ENCODE results near the gene TMEM220. TPM values are rescaled to one million over a fixed set of nuclear protein-coding genes. Genes with fewer than 3 reads are reported as not detected.

Gene TMEM220
- total and polyA plus RNA-seq, 4 experiments from 2014 or later, result 1.8 to 3.5 (median 2.9) TPM

- Mint-ChIP-seq H3K9me3 (peaks cover 2 to 41% (median 20%) of the 10 kb centered on the region in 8 donors), H3K36me3 (peaks cover 2 to 15% of the 10 kb centered on the region in 2 donors), H3K27ac (no peak overlapping the region), H3K4me3 (no peak overlapping the region), H3K4me1 (no peaks in the 10 kb centered on the region), H3K27me3 (peaks cover 0 to 4% of the 10 kb centered on the region in 2 donors)
- no peak for DNase-seq
- H3K4me1 ChIP-seq (ENCODE audit: insufficient read depth, low read length), result no peaks in the 10 kb centered on the region
- ChIA-PET CTCF (ENCODE audit: partially characterized antibody) (interaction anchor here (1.0 to 2.1 kb wide), 4 partner anchors 10 to 126 kb away, joined by 3 to 5 read pairs (median 4); no protein-coding TSS in a partner anchor), POLR2A (ENCODE audit: partially characterized antibody) (no interaction called here)
- H3K36me3 ChIP-seq (ENCODE audit: insufficient read depth, low read length), result no peaks in the 10 kb centered on the region
- H3K27ac ChIP-seq (ENCODE audit: low read depth, low read length), result no peak overlapping the region
- no peak overlapping the region for H3K4me3 ChIP-seq (ENCODE audit: low read length in 2 of 2)
- peaks cover 0 to 5% of the 10 kb centered on the region in 2 donors for H3K9me3 ChIP-seq (ENCODE audit: control insufficient read depth in 1 of 2, low read length in 2 of 2)
- intact Hi-C loops (cut with micrococcal nuclease), result no loop called here
- H3K27me3 ChIP-seq (ENCODE audit: insufficient read depth, low read length), result no peaks in the 10 kb centered on the region
Measured at GRCh38 chr17:10773391-10773790, 43.6 kb upstream of the TMEM220 start.

GRCh38 chr17:10772425-10773380 is 42.9 kb upstream of the TMEM220 start:
- H3K27ac ChIP-seq (ENCODE audit: low read depth, low read length), result no peak overlapping the region
- H3K9me3 ChIP-seq (ENCODE audit: control insufficient read depth in 1 of 2, low read length in 2 of 2), result peaks cover 0 to 5% of the 10 kb centered on the region in 2 donors
- no peaks in the 10 kb centered on the region for H3K36me3 ChIP-seq (ENCODE audit: insufficient read depth, low read length)
- DNase-seq, result peak in 1 of 5 donors; percentile 5
- ChIA-PET CTCF (ENCODE audit: partially characterized antibody) (interaction anchor here (0.7 to 2.1 kb wide), 5 partner anchors 10 to 126 kb away, joined by 3 to 5 read pairs (median 3); no protein-coding TSS in a partner anchor), POLR2A (ENCODE audit: partially characterized antibody) (no interaction called here)
- H3K36me3 Mint-ChIP-seq, result peaks cover 2 to 15% of the 10 kb centered on the region in 2 donors
- H3K4me1 Mint-ChIP-seq, result no peaks in the 10 kb centered on the region
- H3K4me1 ChIP-seq (ENCODE audit: insufficient read depth, low read length), result no peaks in the 10 kb centered on the region
- H3K27ac Mint-ChIP-seq, result no peak overlapping the region
- no peaks in the 10 kb centered on the region for H3K27me3 ChIP-seq (ENCODE audit: insufficient read depth, low read length)
- H3K4me3 ChIP-seq (ENCODE audit: low read length in 2 of 2), result no peak overlapping the region
- no peak overlapping the region for H3K4me3 Mint-ChIP-seq
- intact Hi-C loops (cut with micrococcal nuclease), result no loop called here
- H3K9me3 Mint-ChIP-seq, result peaks cover 2 to 43% (median 21%) of the 10 kb centered on the region in 8 donors
- peaks cover 0 to 4% of the 10 kb centered on the region in 2 donors for H3K27me3 Mint-ChIP-seq

GRCh38 chr17:10771148-10771547 is 41.3 kb upstream of the TMEM220 start:
- no peaks in the 10 kb centered on the region for H3K27me3 ChIP-seq (ENCODE audit: insufficient read depth, low read length)
- no peaks in the 10 kb centered on the region for H3K4me1 ChIP-seq (ENCODE audit: insufficient read depth, low read length)
- no peak for DNase-seq
- peaks cover 0 to 5% of the 10 kb centered on the region in 2 donors for H3K9me3 ChIP-seq (ENCODE audit: control insufficient read depth in 1 of 2, low read length in 2 of 2)
- Mint-ChIP-seq H3K27me3 (peaks cover 0 to 4% of the 10 kb centered on the region in 2 donors), H3K27ac (no peak overlapping the region), H3K9me3 (peaks cover 2 to 49% (median 24%) of the 10 kb centered on the region in 8 donors), H3K4me1 (no peaks in the 10 kb centered on the region), H3K36me3 (peaks cover 2 to 15% of the 10 kb centered on the region in 2 donors), H3K4me3 (no peak overlapping the region)
- H3K27ac ChIP-seq (ENCODE audit: low read depth, low read length), result no peak overlapping the region
- no peak overlapping the region for H3K4me3 ChIP-seq (ENCODE audit: low read length in 2 of 2)
- ChIA-PET POLR2A (ENCODE audit: partially characterized antibody) (no interaction called here), CTCF (ENCODE audit: partially characterized antibody) (no interaction called here)
- H3K36me3 ChIP-seq (ENCODE audit: insufficient read depth, low read length), result no peaks in the 10 kb centered on the region
- intact Hi-C loops (cut with micrococcal nuclease), result no loop called here

GRCh38 chr17:10769840-10770239 is 40.0 kb upstream of the TMEM220 start:
- Histone ChIP-seq H3K27ac (ENCODE audit: low read depth, low read length) (no peak overlapping the region), H3K27me3 (ENCODE audit: insufficient read depth, low read length) (no peaks in the 10 kb centered on the region), H3K36me3 (ENCODE audit: insufficient read depth, low read length) (no peaks in the 10 kb centered on the region), H3K4me3 (ENCODE audit: low read length in 2 of 2) (no peak overlapping the region), H3K4me1 (ENCODE audit: insufficient read depth, low read length) (no peaks in the 10 kb centered on the region), H3K9me3 (ENCODE audit: control insufficient read depth in 1 of 2, low read length in 2 of 2) (peaks cover 0 to 5% of the 10 kb centered on the region in 2 donors)
- Mint-ChIP-seq H3K9me3 (peaks cover 2 to 44% (median 21%) of the 10 kb centered on the region in 8 donors), H3K4me3 (no peak overlapping the region), H3K4me1 (no peaks in the 10 kb centered on the region), H3K27ac (no peak overlapping the region), H3K36me3 (peaks cover 0 to 9% of the 10 kb centered on the region in 2 donors), H3K27me3 (peaks cover 0 to 4% of the 10 kb centered on the region in 2 donors)
- POLR2A ChIA-PET (ENCODE audit: partially characterized antibody), result no interaction called here
- no peak for DNase-seq
- CTCF ChIA-PET (ENCODE audit: partially characterized antibody), result no interaction called here
- intact Hi-C loops (cut with micrococcal nuclease), result no loop called here

GRCh38 chr17:10768750-10769251 is 39.0 kb upstream of the TMEM220 start:
- CTCF ChIA-PET (ENCODE audit: partially characterized antibody), result no interaction called here
- Histone ChIP-seq H3K4me1 (ENCODE audit: insufficient read depth, low read length) (no peaks in the 10 kb centered on the region), H3K9me3 (ENCODE audit: control insufficient read depth in 1 of 2, low read length in 2 of 2) (peaks cover 0 to 5% of the 10 kb centered on the region in 2 donors), H3K36me3 (ENCODE audit: insufficient read depth, low read length) (no peaks in the 10 kb centered on the region), H3K4me3 (ENCODE audit: low read length in 2 of 2) (no peak overlapping the region), H3K27ac (ENCODE audit: low read depth, low read length) (no peak overlapping the region), H3K27me3 (ENCODE audit: insufficient read depth, low read length) (no peaks in the 10 kb centered on the region)
- Mint-ChIP-seq H3K36me3 (peaks cover 0 to 9% of the 10 kb centered on the region in 2 donors), H3K4me1 (no peaks in the 10 kb centered on the region), H3K27me3 (no peaks in the 10 kb centered on the region), H3K9me3 (peaks cover 2 to 41% (median 21%) of the 10 kb centered on the region in 8 donors), H3K4me3 (no peak overlapping the region), H3K27ac (no peak overlapping the region)
- DNase-seq, result no peak
- POLR2A ChIA-PET (ENCODE audit: partially characterized antibody), result no interaction called here
- intact Hi-C loops (cut with micrococcal nuclease), result no loop called here

GRCh38 chr17:10767232-10767631 is 37.4 kb upstream of the TMEM220 start:
- peak overlapping the region in 1 of 7 donors; percentile 25 for H3K27ac Mint-ChIP-seq

GRCh38 chr17:10762037-10762436 is 32.2 kb upstream of the TMEM220 start:
- Histone ChIP-seq H3K27ac (ENCODE audit: low read depth, low read length) (no peak overlapping the region), H3K27me3 (ENCODE audit: insufficient read depth, low read length) (no peaks in the 10 kb centered on the region), H3K9me3 (ENCODE audit: control insufficient read depth in 1 of 2, low read length in 2 of 2) (no peaks in the 10 kb centered on the region), H3K4me3 (ENCODE audit: low read length in 2 of 2) (no peak overlapping the region), H3K4me1 (ENCODE audit: insufficient read depth, low read length) (no peaks in the 10 kb centered on the region), H3K36me3 (ENCODE audit: insufficient read depth, low read length) (no peaks in the 10 kb centered on the region)
- no peaks in the 10 kb centered on the region for H3K4me1 Mint-ChIP-seq
- intact Hi-C loops (cut with micrococcal nuclease), result no loop called here
- no peak for DNase-seq
- peaks cover 0 to 8% (median 3%) of the 10 kb centered on the region in 8 donors for H3K9me3 Mint-ChIP-seq
- no peak overlapping the region for H3K4me3 Mint-ChIP-seq
- POLR2A ChIA-PET (ENCODE audit: partially characterized antibody), result no interaction called here
- peaks cover 0 to 5% of the 10 kb centered on the region in 2 donors for H3K27me3 Mint-ChIP-seq
- H3K27ac Mint-ChIP-seq, result no peak overlapping the region
- CTCF ChIA-PET (ENCODE audit: partially characterized antibody), result interaction anchor here (1.1 kb wide), 1 partner anchor 132 kb away, joined by 3 read pairs; no protein-coding TSS in a partner anchor
- H3K36me3 Mint-ChIP-seq, result no peaks in the 10 kb centered on the region

More at GRCh38 chr17:10767232-10767631, 37.4 kb upstream of the TMEM220 start:
- H3K4me3 Mint-ChIP-seq, result no peak overlapping the region
- H3K27me3 Mint-ChIP-seq, result peaks cover 0 to 2% of the 10 kb centered on the region in 2 donors
- no peak for DNase-seq
- H3K9me3 ChIP-seq (ENCODE audit: control insufficient read depth in 1 of 2, low read length in 2 of 2), result peaks cover 0 to 2% of the 10 kb centered on the region in 2 donors
- intact Hi-C loops (cut with micrococcal nuclease), result no loop called here
- H3K36me3 Mint-ChIP-seq, result peaks cover 0 to 6% of the 10 kb centered on the region in 2 donors
- peaks cover 2 to 32% (median 14%) of the 10 kb centered on the region in 8 donors for H3K9me3 Mint-ChIP-seq
- H3K4me3 ChIP-seq (ENCODE audit: low read length in 2 of 2), result no peak overlapping the region
- H3K4me1 Mint-ChIP-seq, result no peaks in the 10 kb centered on the region
- H3K36me3 ChIP-seq (ENCODE audit: insufficient read depth, low read length), result no peaks in the 10 kb centered on the region
- ChIA-PET CTCF (ENCODE audit: partially characterized antibody) (interaction anchor here (1.4 kb wide), 1 partner anchor 121 kb away, joined by 3 read pairs; no protein-coding TSS in a partner anchor), POLR2A (ENCODE audit: partially characterized antibody) (no interaction called here)
- H3K4me1 ChIP-seq (ENCODE audit: insufficient read depth, low read length), result no peaks in the 10 kb centered on the region
- no peak overlapping the region for H3K27ac ChIP-seq (ENCODE audit: low read depth, low read length)
- no peaks in the 10 kb centered on the region for H3K27me3 ChIP-seq (ENCODE audit: insufficient read depth, low read length)
